GM21529 (cell line): Measurements from ENCODE around the gene ZNF438.

Experiments
- ATAC-seq: cut with Tn5 transposase; IDR thresholded peaks from one replicate; pipeline ENCODE4 v1.9.1; 2021; ENCODE audit not compliant: unreplicated experiment

ZNF438 gene

DNA sequence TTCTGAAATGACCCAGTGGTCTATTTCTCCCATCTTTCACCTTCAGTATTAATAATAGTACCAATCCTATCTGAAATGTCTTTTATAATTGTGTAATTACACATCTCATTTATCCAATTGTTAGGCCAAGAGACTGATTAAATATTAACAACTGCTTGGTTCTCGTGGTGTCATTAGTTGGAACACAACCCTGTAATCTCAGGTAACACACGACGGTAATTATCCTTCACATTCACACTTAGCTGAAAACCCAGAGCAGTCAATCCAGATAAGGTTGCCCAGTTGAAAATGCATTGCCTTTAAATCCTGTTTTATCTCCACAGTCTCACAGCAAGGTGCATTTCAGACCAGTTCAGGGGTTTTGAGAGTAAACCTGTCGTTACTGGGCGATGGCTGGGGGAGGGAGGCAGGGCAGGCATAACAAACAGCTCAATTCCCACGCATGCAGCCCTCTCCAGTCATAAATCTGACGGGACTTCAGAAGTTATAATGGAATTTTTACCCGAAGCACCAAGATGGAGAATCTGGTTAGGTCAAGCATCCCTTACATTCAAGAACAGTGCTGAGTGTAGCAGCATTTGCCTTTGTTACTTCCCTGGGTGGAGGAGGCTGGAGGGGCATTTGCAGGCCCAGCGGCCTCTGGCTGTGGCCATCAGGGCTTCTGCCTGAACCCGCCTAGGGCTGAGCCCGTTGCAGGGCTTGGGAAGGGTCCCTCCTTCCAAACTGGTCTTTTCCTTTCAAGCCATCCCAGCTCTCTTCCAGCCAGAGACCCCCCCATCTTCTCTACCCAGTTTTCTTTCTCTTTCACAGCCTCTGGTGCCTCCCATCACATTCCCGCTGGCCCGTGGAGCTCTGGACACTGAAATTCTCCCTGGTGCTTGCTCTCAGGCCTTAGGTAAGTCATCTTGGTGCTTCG, 201.1 kb downstream of the ZNF438 start:
- no peak for ATAC-seq

DNA sequence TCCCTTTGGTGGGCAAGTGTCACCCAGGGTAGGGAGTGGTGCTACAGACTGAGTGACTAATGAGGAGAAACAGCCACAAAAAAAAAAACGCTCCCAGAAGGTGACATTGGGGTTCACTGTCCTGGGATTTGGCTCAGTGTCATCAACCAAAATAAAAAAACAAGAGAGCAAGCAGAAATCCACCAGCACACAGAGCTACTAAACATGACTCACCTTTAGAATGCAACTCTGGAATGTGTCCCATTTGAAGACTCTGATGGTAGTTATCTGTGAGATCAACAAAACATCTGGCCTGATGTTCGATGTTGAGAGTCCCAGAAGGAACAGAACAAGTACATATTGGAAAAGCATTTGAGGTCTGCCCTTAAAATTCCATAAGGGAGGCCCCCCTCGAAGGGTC, 201.8 kb downstream of the ZNF438 start:
- ATAC-seq = no peak

DNA sequence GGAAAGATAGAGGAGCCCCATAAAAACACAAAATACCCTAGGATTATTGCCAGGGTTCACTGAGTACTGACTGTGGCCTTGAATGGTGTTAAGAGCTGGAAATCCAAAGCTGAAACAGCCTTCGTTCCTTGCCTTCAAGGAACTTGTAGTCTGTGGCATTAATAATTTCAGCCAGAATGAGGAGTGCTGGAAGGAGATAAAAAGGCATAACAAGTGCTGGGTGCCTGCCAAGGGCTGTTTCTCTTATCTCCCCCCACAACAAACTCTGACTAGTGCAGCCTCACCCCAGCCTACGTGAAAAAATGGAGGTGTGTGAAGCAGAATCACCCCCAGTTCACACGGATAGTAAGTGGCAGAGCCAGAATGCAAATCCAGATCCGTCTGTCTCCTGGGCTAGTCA, 203.0 kb downstream of the ZNF438 start:
- ATAC-seq = no peak

DNA sequence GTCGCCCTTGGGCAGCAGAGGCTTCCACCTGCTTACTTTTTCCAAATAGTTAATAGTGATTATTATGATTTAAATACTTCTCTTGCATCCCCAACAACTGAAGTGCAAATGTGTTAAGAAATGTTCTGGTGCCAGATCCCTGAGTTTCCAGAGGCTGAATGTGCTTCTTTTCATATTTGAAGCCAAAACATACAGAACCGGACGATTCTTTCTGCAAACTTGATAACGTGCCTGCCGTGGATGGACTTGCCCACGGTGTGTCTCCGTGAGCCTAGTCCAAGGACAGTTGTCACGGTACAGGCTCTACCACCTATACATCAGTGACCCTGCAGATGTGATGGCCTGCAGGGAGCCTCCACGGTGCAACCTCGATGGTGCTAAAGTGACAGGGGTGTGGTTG, 203.5 kb downstream of the ZNF438 start:
- ATAC-seq = no peak

- ATAC-seq = no peak
Measured at GRCh38 chr10:30827531-30828120, 204.0 kb downstream of the ZNF438 start.

GRCh38 chr10:30826679-30827078, 205.0 kb downstream of the ZNF438 start:
- ATAC-seq = no peak

- ATAC-seq = no peak
Measured at GRCh38 chr10:30825495-30825894, 206.2 kb downstream of the ZNF438 start.

DNA sequence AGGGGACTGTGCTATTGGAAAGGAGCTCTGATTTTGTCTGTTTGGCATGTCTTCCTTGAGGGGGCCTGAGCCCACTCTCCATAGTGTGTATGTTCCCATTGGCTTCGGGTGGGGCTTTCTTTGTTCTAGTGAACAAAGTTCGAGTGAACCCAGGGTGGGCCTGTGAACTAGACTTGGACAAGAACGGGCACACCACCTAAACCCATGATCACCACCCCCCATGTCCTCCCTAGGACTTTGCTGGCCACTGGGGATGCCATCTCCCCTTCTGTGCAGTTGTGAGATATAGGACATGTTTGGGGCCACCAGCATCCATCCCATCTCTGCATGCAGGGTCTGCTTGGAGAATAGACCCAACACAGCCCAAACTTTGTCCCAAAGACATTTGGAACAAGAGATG, 206.6 kb downstream of the ZNF438 start:
- ATAC-seq = no peak

DNA sequence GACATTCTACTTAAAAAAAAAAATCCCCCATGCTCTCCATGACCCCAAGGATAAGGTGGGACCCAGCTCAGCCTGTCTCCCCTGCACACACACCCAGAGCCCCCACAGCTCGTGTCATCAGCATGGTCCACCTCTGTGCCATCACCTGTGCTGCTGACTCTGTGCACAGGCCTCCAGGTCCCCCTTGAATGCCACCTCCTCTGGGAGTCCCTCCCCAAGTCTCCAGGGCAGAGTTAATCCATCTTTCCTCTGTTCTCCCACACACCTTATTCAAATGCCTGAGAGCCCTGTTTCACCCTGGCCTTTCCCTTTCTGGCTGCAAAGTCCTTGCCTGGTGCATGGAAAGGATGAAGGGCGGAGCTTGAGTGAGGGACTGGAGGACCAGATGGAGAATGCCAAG, 208.0 kb downstream of the ZNF438 start:
- ATAC-seq = no peak

- no peak for ATAC-seq
Measured at GRCh38 chr10:30822693-30823465, 208.8 kb downstream of the ZNF438 start.

DNA sequence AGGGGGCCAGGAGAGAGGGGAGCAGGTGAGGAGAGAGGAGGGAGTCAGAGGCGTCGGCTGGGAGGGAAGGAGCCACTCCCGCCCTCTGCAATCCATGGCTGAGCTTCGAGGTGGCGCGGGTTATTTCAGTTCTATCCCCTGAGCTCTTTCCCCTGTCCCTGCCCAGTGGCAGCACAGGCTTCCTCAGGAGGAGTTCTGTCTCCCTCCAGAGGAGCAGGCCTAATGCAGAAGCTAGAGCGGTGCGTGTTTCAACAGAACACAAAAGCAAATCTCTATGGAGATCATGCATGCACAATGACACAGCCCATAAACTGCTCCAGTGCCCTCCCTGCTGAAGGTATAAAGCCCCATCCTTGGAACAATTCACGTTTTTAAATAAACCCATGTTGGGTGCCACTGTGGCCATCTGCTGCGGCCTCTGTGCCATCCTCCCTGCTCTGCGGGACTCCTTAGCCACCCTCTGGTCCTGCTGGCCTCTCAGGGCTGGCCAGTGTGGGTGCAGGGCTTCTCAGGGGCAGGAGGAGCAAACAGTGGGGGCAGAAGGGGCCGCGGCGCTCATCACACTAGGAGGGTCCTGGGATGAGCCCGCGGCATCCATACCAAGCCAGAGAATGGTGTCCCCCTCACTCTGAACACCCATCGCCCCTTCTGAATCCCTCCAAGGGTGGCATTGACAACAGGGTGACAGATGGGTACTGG, 209.5 kb downstream of the ZNF438 start:
- no peak for ATAC-seq

GRCh38 chr10:30821261-30821993, 210.2 kb downstream of the ZNF438 start:
- no peak for ATAC-seq

- ATAC-seq = no peak
Measured at GRCh38 chr10:30820261-30820991, 211.2 kb downstream of the ZNF438 start.

DNA sequence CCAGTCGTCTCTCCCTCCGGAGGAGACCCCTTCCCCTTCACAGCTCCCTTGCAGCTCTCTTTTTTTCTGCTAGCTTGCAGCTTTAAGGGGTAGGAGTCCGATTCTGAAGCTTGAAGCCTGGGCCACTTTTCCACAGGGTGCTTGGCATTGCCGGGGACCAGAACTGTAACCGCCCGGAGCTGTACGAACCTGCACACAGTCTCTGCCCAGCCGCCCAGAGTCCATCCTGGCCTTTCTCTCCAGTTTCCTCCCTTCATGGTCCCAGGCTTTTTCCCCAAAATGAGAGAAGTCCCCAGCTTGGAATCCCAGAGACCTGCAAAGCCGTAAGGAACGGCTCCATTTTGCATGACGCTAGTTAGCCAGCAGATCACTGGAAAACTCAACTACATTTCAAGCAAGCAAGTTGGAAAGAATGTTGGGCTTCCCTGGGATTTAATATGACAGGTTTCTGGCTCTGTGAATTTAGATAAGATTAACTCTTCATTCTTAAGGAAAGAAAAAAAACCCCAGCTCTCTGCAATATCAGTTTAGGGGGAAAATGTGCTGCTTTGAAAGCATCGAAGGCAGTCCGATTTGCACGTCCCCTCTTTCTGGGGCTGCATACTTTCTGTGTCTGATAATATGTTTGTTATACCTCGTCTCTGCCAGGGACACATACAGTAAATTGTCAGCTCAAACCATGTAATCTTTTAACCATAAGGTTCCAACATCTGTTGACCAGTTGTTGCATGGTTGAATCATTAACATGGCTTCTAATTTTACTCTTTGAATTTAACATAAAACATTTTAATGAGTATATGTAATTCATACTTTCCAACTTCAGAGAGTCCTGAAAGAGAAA, 212.1 kb downstream of the ZNF438 start:
- no peak for ATAC-seq

GRCh38 chr10:30818854-30819253, 212.8 kb downstream of the ZNF438 start:
- no peak for ATAC-seq

- ATAC-seq = no peak
Measured at GRCh38 chr10:30818010-30818660, 213.5 kb downstream of the ZNF438 start.

DNA sequence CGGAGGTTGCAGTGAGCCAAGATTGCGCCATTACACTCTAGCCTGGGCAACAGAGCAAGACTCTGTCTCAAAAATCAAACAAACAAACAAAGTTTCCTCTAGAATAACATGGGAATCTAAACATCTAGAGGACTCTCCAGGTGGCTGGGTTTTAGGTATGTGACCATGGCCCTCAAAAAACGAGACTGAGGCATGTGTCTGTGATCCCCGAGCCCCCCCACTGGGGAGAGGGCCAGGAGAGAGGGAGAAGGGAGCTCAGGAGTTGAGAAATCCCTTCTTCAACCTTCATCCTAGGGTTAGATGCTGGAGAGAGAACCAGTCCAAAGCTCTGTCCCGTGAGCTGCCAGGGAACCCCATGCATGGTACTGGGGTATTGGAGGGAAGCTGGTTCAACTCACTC, 214.1 kb downstream of the ZNF438 start:
- no peak for ATAC-seq

DNA sequence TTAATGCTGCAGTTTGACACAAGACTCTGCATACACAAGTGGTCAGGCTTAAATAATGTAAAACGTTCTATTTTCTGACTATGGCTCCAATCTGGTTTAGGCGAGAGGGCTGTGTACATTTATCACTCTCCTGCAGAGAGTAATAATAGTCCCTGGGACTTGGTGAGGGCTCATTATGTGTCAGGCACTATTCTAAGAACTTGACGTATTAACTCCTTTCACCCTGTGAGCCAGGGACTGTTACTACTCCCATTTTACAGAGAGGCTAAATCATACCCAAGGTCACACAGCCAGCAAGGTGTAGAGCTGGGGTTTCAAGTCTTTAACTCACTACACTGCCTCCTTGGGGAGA, 214.9 kb downstream of the ZNF438 start:
- no peak for ATAC-seq
